HUES48 (cell line): ENCODE measurements around the gene SRPRA.

Experiments
- H3K27ac ChIP-seq: one replicate; pipeline ENCODE4 v1.7.0; 2013; ENCODE audit warnings: low read depth, low read length, inconsistent platforms
- H3K27me3 ChIP-seq: 2 replicates; pipeline ENCODE4 v1.6.1; 2013; ENCODE audit warnings: mild to moderate bottlenecking, low read length; ENCODE audit not compliant: control insufficient read depth, insufficient read depth
- H3K36me3 ChIP-seq: 2 replicates; pipeline ENCODE4 v1.6.1; 2013; ENCODE audit warnings: low read length; ENCODE audit not compliant: control insufficient read depth, insufficient read depth
- H3K4me1 ChIP-seq: 2 replicates; pipeline ENCODE4 v1.6.1; 2013; ENCODE audit warnings: mild to moderate bottlenecking, low read length; ENCODE audit not compliant: control insufficient read depth, insufficient read depth
- H3K4me3 ChIP-seq: 2 replicates; pipeline ENCODE4 v1.5.1; 2013; ENCODE audit warnings: mild to moderate bottlenecking, low read depth, low read length
- H3K9ac ChIP-seq: 2 replicates; pipeline ENCODE4 v1.6.1; 2013; ENCODE audit warnings: mild to moderate bottlenecking, low read depth, low read length, moderate library complexity
- H3K9me3 ChIP-seq: 2 replicates; pipeline ENCODE4 v1.6.1; 2013; ENCODE audit warnings: low read length; ENCODE audit not compliant: control insufficient read depth, insufficient read depth

SRPRA gene

GRCh38 chr11:126307706-126308105 lies 39.0 kb upstream of the SRPRA start:
- Histone ChIP-seq H3K9ac (no peak overlapping the region), H3K27ac (no peak overlapping the region), H3K27me3 (no peaks in the 10 kb centered on the region), H3K4me1 (peaks cover 9% of the 10 kb centered on the region; the same call in 1 of the 2 replicates), H3K9me3 (no peaks in the 10 kb centered on the region), H3K4me3 (no peak overlapping the region), H3K36me3 (peaks cover 35% of the 10 kb centered on the region)

GRCh38 chr11:126305699-126306098 lies 37.0 kb upstream of the SRPRA start:
- Histone ChIP-seq H3K27ac (no peak overlapping the region), H3K4me1 (peaks cover 9% of the 10 kb centered on the region; the same call in 1 of the 2 replicates), H3K27me3 (no peaks in the 10 kb centered on the region), H3K9me3 (no peaks in the 10 kb centered on the region), H3K36me3 (peaks cover 21% of the 10 kb centered on the region), H3K9ac (no peak overlapping the region), H3K4me3 (no peak overlapping the region)

- H3K9ac ChIP-seq: peak overlapping the region; percentile 88; the same call in 1 of the 2 replicates
Measured at GRCh38 chr11:126304457-126305075, 35.9 kb upstream of the SRPRA start.

GRCh38 chr11:126303623-126304456 lies 35.1 kb upstream of the SRPRA start, which contains the start of gene DCPS:
TSS of gene DCPS (plus strand) at chr11:126304060. CDS start at chr11:126304081, 21 bp downstream.
- no peaks in the 10 kb centered on the region for H3K9me3 ChIP-seq

More at GRCh38 chr11:126304457-126305075, 35.9 kb upstream of the SRPRA start:
- H3K36me3 ChIP-seq: peaks cover 12% of the 10 kb centered on the region; the same call in 1 of the 2 replicates
- H3K4me3 ChIP-seq: peak overlapping the region; percentile 85
- H3K4me1 ChIP-seq: peaks cover 9% of the 10 kb centered on the region; the same call in 1 of the 2 replicates
- H3K9me3 ChIP-seq: no peaks in the 10 kb centered on the region
- peak overlapping the region; percentile 12 for H3K27ac ChIP-seq
- no peaks in the 10 kb centered on the region for H3K27me3 ChIP-seq

GRCh38 chr11:126297004-126297403 lies 28.3 kb upstream of the SRPRA start:
- no peaks in the 10 kb centered on the region for H3K9me3 ChIP-seq
- no peak overlapping the region for H3K4me3 ChIP-seq
- no peaks in the 10 kb centered on the region for H3K4me1 ChIP-seq
- H3K27me3 ChIP-seq: no peaks in the 10 kb centered on the region
- H3K36me3 ChIP-seq: peaks cover 20% of the 10 kb centered on the region
- no peak overlapping the region for H3K27ac ChIP-seq
- H3K9ac ChIP-seq: no peak overlapping the region

More at GRCh38 chr11:126303623-126304456, 35.1 kb upstream of the SRPRA start, which contains the start of gene DCPS:
- H3K36me3 ChIP-seq: peaks cover 7% of the 10 kb centered on the region; the same call in 1 of the 2 replicates
- H3K4me1 ChIP-seq: peaks cover 9% of the 10 kb centered on the region; the same call in 1 of the 2 replicates
- peak within 1 kb of the TSS; percentile 89 for H3K27ac ChIP-seq
- H3K9ac ChIP-seq: peak within 1 kb of the TSS; percentile 88
- H3K4me3 ChIP-seq: peak within 1 kb of the TSS; percentile 85
- H3K27me3 ChIP-seq: no peaks in the 10 kb centered on the region

- H3K27ac ChIP-seq: no peak overlapping the region
- H3K4me3 ChIP-seq: no peak overlapping the region
- no peaks in the 10 kb centered on the region for H3K9me3 ChIP-seq
- no peak overlapping the region for H3K9ac ChIP-seq
- no peaks in the 10 kb centered on the region for H3K4me1 ChIP-seq
- H3K27me3 ChIP-seq: no peaks in the 10 kb centered on the region
- peaks cover 18% of the 10 kb centered on the region for H3K36me3 ChIP-seq
Measured at GRCh38 chr11:126293726-126294125, 25.0 kb upstream of the SRPRA start.

GRCh38 chr11:126290887-126291286 lies 22.2 kb upstream of the SRPRA start:
- Histone ChIP-seq H3K36me3 (peaks cover 21% of the 10 kb centered on the region), H3K4me1 (no peaks in the 10 kb centered on the region), H3K9me3 (no peaks in the 10 kb centered on the region), H3K27ac (no peak overlapping the region), H3K4me3 (no peak overlapping the region), H3K27me3 (no peaks in the 10 kb centered on the region), H3K9ac (no peak overlapping the region)

- Histone ChIP-seq H3K9ac (no peak overlapping the region), H3K36me3 (peaks cover 8% of the 10 kb centered on the region), H3K4me3 (no peak overlapping the region), H3K9me3 (no peaks in the 10 kb centered on the region), H3K27me3 (peaks cover 6% of the 10 kb centered on the region; the same call in 1 of the 2 replicates), H3K4me1 (0 out of 2 replicates have a peak, but pooled peaks cover 6% of the 10 kb centered on the region), H3K27ac (no peak overlapping the region)
Measured at GRCh38 chr11:126288237-126288636, 19.5 kb upstream of the SRPRA start.

GRCh38 chr11:126284829-126285228 lies 16.1 kb upstream of the SRPRA start:
- Histone ChIP-seq H3K9ac (no peak overlapping the region), H3K4me3 (no peak overlapping the region), H3K4me1 (peaks cover 11% of the 10 kb centered on the region; the same call in 1 of the 2 replicates), H3K27me3 (peaks cover 16% of the 10 kb centered on the region; the same call in 1 of the 2 replicates), H3K27ac (no peak overlapping the region), H3K36me3 (peaks cover 4% of the 10 kb centered on the region; the same call in 1 of the 2 replicates), H3K9me3 (no peaks in the 10 kb centered on the region)

- Histone ChIP-seq H3K9ac (peak within 1 kb of the TSS; percentile 53), H3K36me3 (peaks cover 4% of the 10 kb centered on the region), H3K4me1 (peaks cover 11% of the 10 kb centered on the region; the same call in 1 of the 2 replicates), H3K27me3 (peaks cover 16% of the 10 kb centered on the region; the same call in 1 of the 2 replicates), H3K27ac (peak within 1 kb of the TSS; percentile 57), H3K9me3 (no peaks in the 10 kb centered on the region), H3K4me3 (peak within 1 kb of the TSS; percentile 83)
Measured at GRCh38 chr11:126282736-126283591, 14.3 kb upstream of the SRPRA start, which contains the start of gene TIRAP. TSS of gene TIRAP (plus strand) at chr11:126283093. CDS start at chr11:126290895, 7,802 bp downstream.
